Brain pericyte (primary cell): ENCODE results near the gene BDKRB2.

Experiments used
- DNase-seq: peaks from one replicate; pipeline ENCODE4 v3.0.0-alpha.2; 2012; ENCODE audit warnings: low read depth, low spot score

BDKRB2 gene

DNA sequence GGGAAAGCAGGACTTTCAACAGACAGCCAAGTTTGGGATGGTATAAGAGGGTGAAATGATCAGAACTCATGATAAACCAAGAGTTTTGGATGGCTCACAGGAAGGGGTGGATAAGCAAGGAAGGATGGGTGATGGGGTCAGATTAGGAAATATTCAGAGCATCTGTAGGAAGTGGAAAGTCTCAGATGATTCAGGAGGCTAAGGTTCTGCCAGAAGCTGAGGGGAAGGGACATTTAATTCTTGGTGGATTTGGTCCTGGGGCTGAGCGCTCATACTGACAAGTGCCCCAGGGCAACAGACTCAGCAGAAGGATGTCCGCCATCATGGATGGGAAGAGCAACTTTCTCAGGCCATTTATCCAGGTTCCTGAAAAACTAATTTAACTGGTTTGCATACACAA is 28.4 kb upstream of the BDKRB2 start:
- DNase-seq = no peak

DNA sequence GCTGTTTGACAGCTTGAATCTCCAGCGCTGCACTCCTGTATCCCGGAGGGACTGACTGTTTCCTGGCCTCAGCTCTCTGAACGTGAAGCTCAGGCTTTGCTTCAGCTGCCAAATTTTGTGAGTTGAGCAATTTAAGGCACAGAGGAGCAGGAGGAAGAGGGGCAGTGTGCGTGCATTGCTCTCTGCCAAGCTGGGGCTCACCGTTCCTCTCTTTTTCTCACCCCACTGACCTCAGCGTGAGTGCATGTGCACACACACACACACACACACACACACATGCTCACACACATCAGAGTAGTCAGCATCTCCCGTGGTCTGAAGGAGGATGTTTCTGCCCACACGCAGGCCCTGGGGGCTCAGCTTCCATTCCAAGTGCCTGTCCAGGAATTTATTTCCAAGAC is 27.8 kb upstream of the BDKRB2 start:
- DNase-seq = no peak

- DNase-seq = no peak
Observed at GRCh38 chr14:96177766-96178375, 26.8 kb upstream of the BDKRB2 start.

DNA sequence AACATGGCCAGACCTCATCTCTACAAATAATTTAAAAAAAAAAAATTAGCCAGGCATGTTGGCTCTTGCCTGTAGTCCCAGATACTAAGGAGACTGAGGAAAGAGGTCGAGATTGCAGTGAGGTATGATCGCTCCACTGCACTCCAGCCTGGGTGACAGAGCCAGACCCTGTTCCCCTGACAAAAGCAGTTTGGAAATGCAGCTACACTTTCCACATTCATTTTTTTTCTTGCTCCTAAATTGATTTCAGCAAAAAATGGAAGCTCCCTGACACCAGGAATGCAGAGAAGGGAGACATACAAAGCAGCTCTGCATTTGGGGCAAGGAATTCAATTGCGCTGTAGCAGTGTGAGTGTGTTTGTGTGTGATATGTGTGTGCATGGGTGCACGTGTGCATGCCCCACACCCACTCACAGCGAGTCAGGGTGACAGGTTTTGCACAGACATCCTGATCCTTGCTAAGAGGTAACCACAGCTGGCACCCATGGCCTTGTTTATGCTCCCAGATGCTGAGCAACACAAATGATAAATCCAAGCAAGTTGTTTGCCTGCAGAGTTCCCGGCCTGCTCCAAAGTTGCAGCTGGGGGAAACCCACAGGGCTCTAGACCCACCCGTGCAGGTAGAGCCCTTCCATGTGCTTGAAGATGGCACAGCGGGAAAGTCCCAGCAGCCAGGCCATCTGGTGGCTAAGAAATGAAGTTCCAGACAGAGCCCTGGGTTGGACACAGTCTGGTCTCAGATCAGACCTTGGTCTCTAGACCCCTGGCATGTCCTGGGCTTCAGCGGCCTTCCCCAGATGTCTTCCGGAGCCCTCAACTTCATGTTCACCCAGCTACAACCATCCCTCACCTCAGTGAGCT is 25.9 kb upstream of the BDKRB2 start:
- no peak for DNase-seq

GRCh38 chr14:96180043-96180874 is 24.4 kb upstream of the BDKRB2 start:
- no peak for DNase-seq

GRCh38 chr14:96181186-96182056 is 23.2 kb upstream of the BDKRB2 start:
- no peak for DNase-seq

DNA sequence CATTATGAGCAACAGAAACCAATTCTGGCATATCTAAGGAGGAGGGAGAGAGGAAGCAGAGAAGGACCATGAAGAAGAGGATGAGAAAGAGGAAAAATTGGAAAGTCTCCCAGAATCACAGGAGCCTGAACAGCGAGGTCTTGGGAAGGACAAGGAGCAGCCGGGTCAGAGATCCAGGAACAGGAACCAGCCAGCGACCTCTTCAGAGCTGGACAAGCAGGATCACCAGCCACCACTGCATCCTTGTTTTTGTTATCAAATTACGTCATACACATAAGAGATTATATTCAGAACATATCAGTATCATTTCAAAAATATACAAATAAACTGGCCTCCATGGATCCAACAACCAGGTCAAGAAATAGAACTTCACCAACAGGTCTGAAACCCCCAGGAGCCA is 22.1 kb upstream of the BDKRB2 start:
- DNase-seq = no peak

GRCh38 chr14:96184737-96185136 is 19.9 kb upstream of the BDKRB2 start:
- DNase-seq = no peak

DNA sequence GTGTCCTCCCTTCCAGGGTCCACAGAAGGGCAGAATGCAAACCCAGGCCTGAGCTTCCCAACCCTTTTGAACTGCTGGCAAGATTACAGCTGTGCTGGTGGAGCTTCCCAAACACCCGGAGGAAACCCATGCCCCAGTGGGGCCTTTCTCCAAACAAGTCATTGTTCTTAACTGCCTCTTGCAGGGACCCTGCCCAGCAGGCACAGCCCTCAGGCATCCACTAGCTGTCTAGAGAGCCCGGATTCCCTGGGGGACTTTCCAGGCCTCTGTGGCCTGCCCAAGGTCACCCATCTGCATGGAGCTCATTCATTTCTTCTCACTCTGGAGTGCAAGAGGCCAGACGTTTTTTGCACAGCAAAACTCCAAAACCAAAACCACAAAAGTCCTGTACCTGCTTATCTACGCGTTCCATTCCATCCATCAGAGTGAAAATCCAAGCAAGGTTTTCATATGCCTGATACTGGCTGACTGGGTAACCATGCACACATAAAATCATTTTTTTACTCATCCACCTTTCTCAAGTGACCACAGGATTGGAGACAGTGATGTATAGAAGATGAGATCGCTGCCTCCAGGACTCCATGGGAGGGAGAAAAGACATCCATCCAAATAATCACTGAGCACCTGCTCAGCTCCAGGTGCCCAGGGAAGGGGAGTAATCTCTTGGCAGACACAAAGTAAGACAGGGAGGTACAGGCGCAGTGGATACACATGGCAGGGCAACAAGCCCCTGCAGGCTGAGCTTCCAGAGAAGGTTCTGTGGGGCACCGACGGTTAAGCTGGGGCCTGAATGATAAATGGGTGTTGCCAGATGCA is 17.2 kb upstream of the BDKRB2 start:
- no peak for DNase-seq

GRCh38 chr14:96189281-96189711 is 15.3 kb upstream of the BDKRB2 start:
- DNase-seq = no peak

- DNase-seq = no peak
Observed at GRCh38 chr14:96191353-96191752, 13.3 kb upstream of the BDKRB2 start.

DNA sequence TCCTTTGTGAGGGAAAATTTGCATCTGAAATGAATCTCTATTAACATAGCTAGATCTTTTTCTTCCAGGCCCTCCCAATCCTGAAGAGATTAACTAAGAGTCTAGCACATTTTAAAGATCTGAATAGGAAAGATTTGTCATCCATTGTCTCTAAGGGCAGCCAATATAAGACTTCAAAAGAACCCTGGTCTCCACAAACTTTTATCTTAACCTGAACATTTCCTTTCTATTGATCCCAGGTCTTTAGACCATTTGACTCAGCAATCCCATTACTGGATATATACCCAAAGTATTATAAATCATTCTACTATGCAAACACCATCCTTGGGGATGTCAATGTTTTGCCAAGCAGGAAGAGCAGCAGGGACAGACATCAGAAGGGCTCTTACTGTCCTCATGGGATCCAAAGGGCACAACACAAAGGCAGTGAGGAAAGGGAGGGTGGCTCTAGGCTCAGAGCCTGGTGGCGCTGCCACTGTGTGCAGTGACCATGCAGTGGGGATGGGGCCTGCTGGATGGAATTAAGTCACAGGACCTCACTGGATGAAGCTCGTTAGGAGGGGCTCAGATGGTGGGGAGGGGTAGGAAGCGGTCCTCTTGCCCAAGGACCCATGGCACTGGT is 12.7 kb upstream of the BDKRB2 start:
- DNase-seq = no peak

DNA sequence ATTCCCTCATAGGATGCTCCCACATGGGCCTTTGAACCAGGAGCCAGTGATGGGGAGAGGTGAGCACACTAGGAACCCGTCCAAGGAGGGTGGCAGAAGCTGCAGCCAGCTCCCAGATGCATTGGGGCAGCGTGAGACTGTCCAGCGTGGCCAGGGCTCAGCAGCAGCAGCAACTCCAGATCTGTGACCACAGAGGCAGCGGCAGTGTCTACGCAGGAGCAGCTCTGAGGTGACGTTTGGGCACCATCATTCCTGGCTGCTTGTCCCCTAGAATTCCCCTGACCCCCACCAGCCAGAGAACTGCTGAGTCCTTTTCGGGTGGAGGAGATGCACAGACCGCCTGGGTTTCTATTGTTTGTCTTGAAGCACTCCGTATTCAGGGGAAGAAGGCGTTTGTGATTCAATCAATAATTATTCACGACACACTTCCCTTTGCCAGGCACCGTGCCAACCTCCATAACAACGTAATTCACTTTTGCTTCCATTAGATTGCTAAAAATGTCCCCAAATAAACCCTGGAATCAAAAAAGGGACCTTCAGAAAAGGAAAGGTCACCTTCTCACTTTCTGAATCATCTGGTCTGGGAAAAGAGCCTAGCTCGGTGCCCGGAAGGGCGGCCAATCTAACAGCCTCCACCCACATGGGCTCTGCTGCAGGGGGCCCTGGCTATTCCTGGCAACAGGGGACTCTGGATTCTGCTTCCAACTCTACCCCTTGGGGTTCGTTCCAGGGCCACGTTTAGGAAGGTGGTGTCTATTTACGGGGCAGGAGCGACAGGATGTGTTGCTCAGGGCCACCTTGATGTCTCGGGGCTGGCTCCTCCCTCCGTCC is 11.4 kb upstream of the BDKRB2 start:
- no peak for DNase-seq

- no peak for DNase-seq
Observed at GRCh38 chr14:96194262-96194656, 10.4 kb upstream of the BDKRB2 start.

- DNase-seq = no peak
Observed at GRCh38 chr14:96194657-96195431, 9.8 kb upstream of the BDKRB2 start.

- no peak for DNase-seq
Observed at GRCh38 chr14:96195441-96196081, 9.1 kb upstream of the BDKRB2 start.

- no peak for DNase-seq
Observed at GRCh38 chr14:96197163-96197852, 7.3 kb upstream of the BDKRB2 start.
